Astrocyte (in vitro differentiated cells and primary cell): Measurements from ENCODE around the gene RPAIN. TPM values are rescaled to one million over a fixed set of nuclear protein-coding genes. Genes with fewer than 3 reads are reported as not detected.

Experiments
- DNase-seq: peaks from one replicate; pipeline ENCODE4 v3.0.0-alpha.2; 2010; ENCODE audit warnings: low read depth
- FAIRE-seq: peaks from 2 replicates; lab custom pipeline; 2011; peaks lifted over from hg19 to GRCh38; lab: Jason Lieb, UNC
- H2AFZ ChIP-seq: 2 replicates; pipeline ENCODE4 v1.6.0; 2012; ENCODE audit warnings: low read depth, low read length, inconsistent platforms
- H3K27ac ChIP-seq: 2 replicates; pipeline ENCODE4 v1.5.1; 2011; ENCODE audit warnings: low read depth, low read length, inconsistent platforms
- H3K27me3 ChIP-seq: 2 replicates; pipeline ENCODE4 v1.6.0; 2011; ENCODE audit warnings: low read length, inconsistent platforms; ENCODE audit not compliant: insufficient read depth
- H3K36me3 ChIP-seq: 2 replicates; pipeline ENCODE4 v1.5.1; 2011; ENCODE audit warnings: low read length, inconsistent platforms; ENCODE audit not compliant: insufficient read depth
- H3K4me1 ChIP-seq: 2 replicates; pipeline ENCODE4 v1.5.1; 2011; ENCODE audit warnings: low read length, inconsistent platforms; ENCODE audit not compliant: insufficient read depth
- H3K4me2 ChIP-seq: 2 replicates; pipeline ENCODE4 v1.6.0; 2012; ENCODE audit warnings: low read length, inconsistent platforms
- H3K4me3 ChIP-seq: 2 replicates; pipeline ENCODE4 v1.5.1; 2011; ENCODE audit warnings: low read depth, mild to moderate bottlenecking, low read length, inconsistent platforms; ENCODE audit not compliant: insufficient read depth
- H3K79me2 ChIP-seq: 2 replicates; pipeline ENCODE4 v1.6.0; 2012; ENCODE audit warnings: mild to moderate bottlenecking, low read length, inconsistent platforms; ENCODE audit not compliant: insufficient read depth
- H3K9ac ChIP-seq: 2 replicates; pipeline ENCODE4 v1.6.0; 2012; ENCODE audit warnings: mild to moderate bottlenecking, low read length, inconsistent platforms
- H3K9me3 ChIP-seq: 2 replicates; pipeline ENCODE4 v1.5.1; 2012; ENCODE audit warnings: low read depth, mild to moderate bottlenecking, low read length, inconsistent platforms; ENCODE audit not compliant: insufficient read depth
- H4K20me1 ChIP-seq: 2 replicates; pipeline ENCODE4 v1.6.0; 2012; ENCODE audit warnings: low read length, inconsistent platforms; ENCODE audit not compliant: insufficient read depth
- H3K27ac Mint-ChIP-seq: one replicate; pipeline ENCODE4 v1.8.0; 2021; ENCODE audit warnings: mild to moderate bottlenecking, mixed read lengths; ENCODE audit not compliant: unreplicated experiment
- H3K27me3 Mint-ChIP-seq: one replicate; pipeline ENCODE4 v1.8.0; 2021; ENCODE audit warnings: low read depth, mixed read lengths; ENCODE audit not compliant: unreplicated experiment
- H3K36me3 Mint-ChIP-seq: one replicate; pipeline ENCODE4 v1.8.0; 2021; ENCODE audit warnings: low read depth, mixed read lengths; ENCODE audit not compliant: unreplicated experiment
- H3K4me1 Mint-ChIP-seq: one replicate; pipeline ENCODE4 v1.8.0; 2021; ENCODE audit warnings: low read depth, mixed read lengths; ENCODE audit not compliant: unreplicated experiment
- H3K4me3 Mint-ChIP-seq: one replicate; pipeline ENCODE4 v1.8.0; 2021; ENCODE audit warnings: mild to moderate bottlenecking, moderate library complexity, mixed read lengths; ENCODE audit not compliant: unreplicated experiment
- H3K9me3 Mint-ChIP-seq: one replicate; pipeline ENCODE4 v1.8.0; 2021; ENCODE audit warnings: mild to moderate bottlenecking, mixed read lengths; ENCODE audit not compliant: unreplicated experiment
- EZH2 ChIP-seq: IDR thresholded peaks from 2 replicates; pipeline ENCODE4 v1.6.1; 2012; ENCODE audit warnings: mild to moderate bottlenecking, low read length, inconsistent platforms; ENCODE audit not compliant: insufficient read depth
- total RNA-seq: library from RNA; stranded (reverse); gene quantifications from 2 replicates; pipeline ENCODE4 v1.2.1, GENCODE V29; 2021
- TF ChIP-seq, protein P1 (sequence below): IDR thresholded peaks from 2 replicates; pipeline ENCODE4 v1.5.1; 2011; ENCODE audit warnings: low read depth, mild to moderate bottlenecking, inconsistent platforms, low read length, moderate library complexity; ENCODE audit not compliant: insufficient read depth

The RPAIN gene
- total RNA-seq, 1 donor from 2014 or later: 46.5 TPM

DNA sequence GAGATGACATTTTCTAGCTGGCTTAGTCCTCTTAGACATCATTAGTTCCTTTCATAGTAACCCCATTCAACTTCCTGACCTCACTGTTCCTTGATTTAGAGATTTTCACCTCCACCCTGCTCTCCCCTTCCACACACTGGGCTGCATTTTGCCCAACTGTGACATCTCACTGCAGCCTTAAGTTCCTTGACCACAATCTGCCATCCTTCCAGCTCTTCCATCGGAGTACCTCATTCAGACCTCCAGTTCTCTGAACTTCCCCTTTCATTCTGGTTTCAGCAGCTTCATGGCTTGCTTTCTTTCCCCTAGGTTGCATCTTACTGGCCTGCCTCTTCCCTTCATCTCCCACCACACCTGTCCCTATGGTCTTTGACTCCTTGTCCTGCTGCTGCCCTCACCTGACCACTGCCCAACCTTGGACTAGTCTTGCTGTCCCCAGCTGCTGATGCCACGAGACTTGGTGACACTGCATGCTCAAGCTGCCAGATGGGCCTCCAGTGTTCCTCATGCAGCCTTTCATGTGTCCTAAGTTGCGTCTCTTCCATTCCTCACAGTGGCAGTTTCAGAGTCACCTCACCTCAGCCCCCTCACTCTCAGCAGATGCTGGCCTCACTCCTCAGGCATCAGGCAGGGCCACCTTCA is 41.3 kb upstream of the RPAIN start:
- TF ChIP-seq, protein P1, sequence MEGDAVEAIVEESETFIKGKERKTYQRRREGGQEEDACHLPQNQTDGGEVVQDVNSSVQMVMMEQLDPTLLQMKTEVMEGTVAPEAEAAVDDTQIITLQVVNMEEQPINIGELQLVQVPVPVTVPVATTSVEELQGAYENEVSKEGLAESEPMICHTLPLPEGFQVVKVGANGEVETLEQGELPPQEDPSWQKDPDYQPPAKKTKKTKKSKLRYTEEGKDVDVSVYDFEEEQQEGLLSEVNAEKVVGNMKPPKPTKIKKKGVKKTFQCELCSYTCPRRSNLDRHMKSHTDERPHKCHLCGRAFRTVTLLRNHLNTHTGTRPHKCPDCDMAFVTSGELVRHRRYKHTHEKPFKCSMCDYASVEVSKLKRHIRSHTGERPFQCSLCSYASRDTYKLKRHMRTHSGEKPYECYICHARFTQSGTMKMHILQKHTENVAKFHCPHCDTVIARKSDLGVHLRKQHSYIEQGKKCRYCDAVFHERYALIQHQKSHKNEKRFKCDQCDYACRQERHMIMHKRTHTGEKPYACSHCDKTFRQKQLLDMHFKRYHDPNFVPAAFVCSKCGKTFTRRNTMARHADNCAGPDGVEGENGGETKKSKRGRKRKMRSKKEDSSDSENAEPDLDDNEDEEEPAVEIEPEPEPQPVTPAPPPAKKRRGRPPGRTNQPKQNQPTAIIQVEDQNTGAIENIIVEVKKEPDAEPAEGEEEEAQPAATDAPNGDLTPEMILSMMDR: no peak
- TF ChIP-seq EZH2: no peak
- no peak overlapping the region for H3K4me3 Mint-ChIP-seq
- H3K9me3 ChIP-seq: no peaks in the 10 kb centered on the region
- no peaks in the 10 kb centered on the region for H3K4me1 ChIP-seq
- H3K27me3 Mint-ChIP-seq: no peaks in the 10 kb centered on the region
- H3K27me3 ChIP-seq: no peaks in the 10 kb centered on the region
- FAIRE-seq (no peak), DNase-seq (no peak)
- no peak overlapping the region for H3K27ac Mint-ChIP-seq
- H3K4me2 ChIP-seq: no peak overlapping the region
- peaks cover 22% of the 10 kb centered on the region for H3K36me3 Mint-ChIP-seq
- H3K9me3 Mint-ChIP-seq: no peaks in the 10 kb centered on the region
- H2AFZ ChIP-seq: no peak overlapping the region
- H4K20me1 ChIP-seq: peaks cover 11% of the 10 kb centered on the region
- H3K9ac ChIP-seq: no peak overlapping the region
- H3K4me3 ChIP-seq: no peak overlapping the region
- H3K36me3 ChIP-seq: peaks cover 63% of the 10 kb centered on the region
- peaks cover 4% of the 10 kb centered on the region for H3K4me1 Mint-ChIP-seq
- H3K79me2 ChIP-seq: no peaks in the 10 kb centered on the region
- no peak overlapping the region for H3K27ac ChIP-seq

DNA sequence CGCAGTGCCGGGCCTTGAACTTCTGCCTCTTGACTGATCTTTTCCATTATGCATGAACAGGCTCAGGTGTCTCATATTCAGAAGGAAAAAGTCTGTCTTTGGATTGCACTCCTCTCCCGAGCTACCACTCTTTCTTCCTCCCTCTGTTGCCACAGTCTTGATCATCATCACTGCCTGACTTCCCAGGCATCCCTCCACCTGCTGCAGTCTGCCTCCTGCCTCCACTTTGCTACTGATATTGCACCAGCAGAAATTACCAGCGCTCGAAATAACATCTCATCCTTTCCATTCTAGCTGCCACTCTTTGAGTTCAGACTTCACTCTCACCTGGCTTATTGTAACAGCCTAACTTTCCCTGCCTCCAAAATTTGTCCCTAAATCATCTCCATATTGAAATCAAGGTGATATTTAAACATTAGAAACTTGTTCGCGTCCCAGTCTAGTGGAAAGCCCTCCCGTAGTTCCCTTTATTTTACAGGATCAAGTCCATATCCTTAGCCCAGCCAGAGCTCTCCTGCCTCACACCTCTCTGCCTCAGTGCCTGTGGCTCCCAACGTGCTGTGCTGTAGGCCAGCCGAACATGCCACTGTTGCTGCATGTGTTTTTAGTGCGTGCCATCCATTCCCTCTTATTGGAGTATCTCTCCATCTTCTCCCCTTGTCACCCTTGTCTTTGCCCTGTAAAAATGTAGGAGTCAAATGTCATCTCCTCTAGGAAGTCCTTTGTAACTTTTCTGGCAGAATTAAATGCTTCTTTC is 40.5 kb upstream of the RPAIN start:
- Histone ChIP-seq H3K4me3 (no peak overlapping the region), H3K36me3 (peaks cover 69% of the 10 kb centered on the region), H3K4me2 (no peak overlapping the region), H3K4me1 (no peaks in the 10 kb centered on the region), H3K9me3 (no peaks in the 10 kb centered on the region), H4K20me1 (peaks cover 11% of the 10 kb centered on the region), H3K27me3 (no peaks in the 10 kb centered on the region), H2AFZ (no peak overlapping the region), H3K79me2 (no peaks in the 10 kb centered on the region), H3K27ac (no peak overlapping the region), H3K9ac (no peak overlapping the region)
- peaks cover 4% of the 10 kb centered on the region for H3K4me1 Mint-ChIP-seq
- peaks cover 22% of the 10 kb centered on the region for H3K36me3 Mint-ChIP-seq
- no peak overlapping the region for H3K27ac Mint-ChIP-seq
- no peaks in the 10 kb centered on the region for H3K27me3 Mint-ChIP-seq
- H3K4me3 Mint-ChIP-seq: no peak overlapping the region
- no peaks in the 10 kb centered on the region for H3K9me3 Mint-ChIP-seq
- no peak for TF ChIP-seq EZH2
- FAIRE-seq (no peak), DNase-seq (no peak)

DNA sequence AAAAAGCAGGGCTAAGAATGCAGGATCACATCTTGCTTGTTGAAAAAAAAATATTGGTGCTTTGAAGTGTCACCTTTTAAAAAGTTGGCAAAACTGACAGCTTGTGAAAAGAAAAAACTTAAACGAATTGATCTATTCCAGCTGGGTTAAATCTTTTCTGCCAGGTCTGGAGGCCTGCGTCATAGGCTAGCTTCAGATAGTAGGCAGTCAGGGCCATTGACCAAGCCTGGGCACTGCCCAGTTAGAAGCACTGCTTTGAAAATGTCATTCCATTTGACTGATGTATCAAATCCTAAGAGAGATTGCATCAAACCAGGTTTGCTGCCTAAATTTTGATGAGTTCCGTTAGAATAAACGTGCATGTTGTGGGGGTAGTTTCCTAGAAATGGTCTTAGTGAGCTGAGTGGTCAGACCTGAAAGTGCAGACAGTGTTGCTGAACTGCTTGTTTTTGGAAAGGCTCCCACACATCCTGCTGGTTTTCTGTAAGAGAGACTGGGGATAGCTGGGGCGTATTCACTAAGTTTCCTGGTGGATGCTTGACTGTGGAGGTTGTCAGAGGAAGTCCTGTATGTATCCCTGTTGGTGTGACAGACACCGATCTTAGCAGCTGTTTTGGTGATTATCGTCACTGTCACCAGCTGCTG is 39.4 kb upstream of the RPAIN start:
- Histone ChIP-seq H3K9me3 (no peaks in the 10 kb centered on the region), H3K9ac (no peak overlapping the region), H3K36me3 (peaks cover 73% of the 10 kb centered on the region), H3K4me1 (no peaks in the 10 kb centered on the region), H3K4me3 (no peak overlapping the region), H3K79me2 (no peaks in the 10 kb centered on the region), H4K20me1 (peaks cover 7% of the 10 kb centered on the region), H3K27ac (no peak overlapping the region), H3K4me2 (no peak overlapping the region), H3K27me3 (no peaks in the 10 kb centered on the region), H2AFZ (no peak overlapping the region)
- Mint-ChIP-seq H3K36me3 (peaks cover 22% of the 10 kb centered on the region), H3K9me3 (no peaks in the 10 kb centered on the region), H3K27me3 (no peaks in the 10 kb centered on the region), H3K4me1 (peaks cover 4% of the 10 kb centered on the region), H3K27ac (no peak overlapping the region), H3K4me3 (no peak overlapping the region)
- DNase-seq (no peak), FAIRE-seq (no peak)
- TF ChIP-seq, protein P1: no peak
- no peak for TF ChIP-seq EZH2
